Iris pigment epithelial cell (primary cell): ENCODE results near the gene ZIC3.
"Not testable (repeated sequence)": the region's sequence is repeated elsewhere in the genome, so short reads cannot be mapped to it uniquely, and the experiment has no call there.

Experiments
- DNase-seq: peaks from one replicate; pipeline ENCODE4 v3.0.0-alpha.2; 2011; ENCODE audit warnings: low read depth

The ZIC3 gene

DNA sequence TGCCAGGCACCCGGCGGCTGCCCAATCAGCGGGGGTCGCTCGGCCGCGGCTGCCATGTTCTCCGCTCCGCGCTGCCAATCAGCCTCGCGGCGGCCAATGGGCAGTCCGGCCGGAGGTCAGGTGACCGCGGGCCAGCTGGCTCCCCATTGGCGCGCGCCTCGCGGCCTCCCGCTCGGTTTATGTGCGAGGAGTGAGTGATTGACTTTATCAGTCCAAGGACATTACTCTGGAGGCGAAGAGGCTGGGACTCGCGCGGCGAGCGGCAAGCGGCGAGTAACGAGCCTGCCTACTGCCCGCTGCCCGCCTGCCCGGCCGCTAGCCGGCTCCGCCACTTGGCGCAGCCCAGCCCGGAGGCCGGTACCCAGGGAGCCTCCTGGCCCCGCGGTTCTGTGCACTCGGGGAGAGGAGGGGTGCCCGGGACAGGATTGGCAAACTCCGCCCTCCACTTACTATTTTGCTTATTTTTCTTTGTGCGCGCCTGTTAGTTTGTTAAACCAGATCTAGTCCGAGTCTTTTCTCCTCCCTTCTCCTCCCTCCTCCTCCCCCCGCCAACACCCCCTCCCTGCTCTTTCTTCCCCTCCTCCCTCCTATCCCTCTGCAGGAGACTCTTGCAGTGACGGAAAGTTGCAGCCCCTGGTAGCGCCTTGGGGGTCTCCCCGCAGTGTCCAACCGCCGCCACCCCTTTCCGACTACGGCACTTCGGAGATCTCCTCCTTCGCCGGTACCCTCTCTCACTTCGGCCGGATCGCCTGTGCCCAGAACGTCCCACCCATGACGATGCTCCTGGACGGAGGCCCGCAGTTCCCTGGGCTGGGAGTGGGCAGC, at the start of gene ZIC3:
Gene ZIC3, plus strand, starts transcription at position 207 of the 825 bp plus-strand sequence. Its CDS starts 565 bp downstream, at position 772.
- peak; percentile 48 for DNase-seq

DNA sequence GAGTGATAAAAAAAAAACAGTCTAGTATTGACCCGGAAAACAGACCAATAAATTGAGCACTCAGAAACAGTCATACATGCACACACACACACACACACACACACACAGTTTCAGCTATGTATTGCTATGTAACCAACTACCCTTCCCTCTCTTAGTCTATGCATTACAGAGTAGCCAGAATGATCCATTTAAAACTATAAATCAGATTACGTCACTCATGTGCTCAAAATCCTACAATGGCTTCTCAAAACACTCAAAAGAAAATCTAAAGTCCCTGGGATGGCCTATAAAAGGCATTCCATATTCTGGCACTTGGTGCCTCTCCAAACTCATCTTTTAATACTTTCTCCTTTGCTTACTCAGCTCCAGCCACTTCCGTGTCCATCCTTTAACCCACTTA, 46.5 kb upstream of the ZIC3 start:
- DNase-seq, result no peak

DNA sequence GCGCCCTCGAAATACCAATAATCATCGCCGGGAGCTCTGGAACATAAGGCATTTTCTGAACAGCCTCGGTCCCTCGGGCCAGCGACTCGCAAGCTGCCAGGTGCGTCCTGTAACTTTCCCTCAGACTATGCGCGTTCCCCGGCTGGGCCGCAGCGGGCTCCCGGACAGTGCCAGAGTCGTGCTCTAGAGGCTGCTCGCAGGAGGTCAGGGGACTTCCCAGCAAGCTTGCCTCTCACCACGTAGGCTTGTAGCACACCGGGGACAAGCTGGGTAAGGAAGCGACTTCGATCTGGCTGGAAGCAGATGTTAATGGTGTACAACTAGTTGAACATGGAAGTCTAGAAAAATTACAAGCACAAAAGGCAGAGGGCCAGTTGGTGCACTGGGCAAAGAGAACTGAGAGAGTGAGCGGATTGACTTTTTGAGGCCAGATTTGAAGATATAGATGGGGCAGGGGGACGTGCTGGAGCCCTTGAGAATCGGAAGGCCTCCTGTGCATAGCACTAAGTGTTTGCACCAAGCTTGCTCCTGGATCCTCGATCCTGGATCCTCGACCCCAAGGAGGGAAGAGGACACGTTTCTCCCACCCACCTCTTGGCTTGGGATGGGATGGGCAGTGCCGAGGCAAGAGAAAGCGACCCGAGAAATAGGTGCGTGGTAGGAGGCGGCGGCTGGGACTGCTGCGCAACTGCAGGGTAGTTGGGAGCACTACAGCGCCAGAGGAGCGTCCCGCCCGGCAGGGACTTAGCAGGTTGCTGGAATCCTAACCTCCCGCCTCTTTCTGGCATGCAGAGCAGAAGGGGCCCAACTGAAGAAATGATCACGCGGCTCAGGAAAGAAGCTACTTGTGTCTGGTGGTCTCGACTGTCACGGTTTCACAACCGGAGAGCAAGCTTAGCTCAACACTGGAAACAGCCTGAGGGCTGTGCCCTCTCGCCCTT, 19.9 kb upstream of the ZIC3 start:
- DNase-seq, result no peak

DNA sequence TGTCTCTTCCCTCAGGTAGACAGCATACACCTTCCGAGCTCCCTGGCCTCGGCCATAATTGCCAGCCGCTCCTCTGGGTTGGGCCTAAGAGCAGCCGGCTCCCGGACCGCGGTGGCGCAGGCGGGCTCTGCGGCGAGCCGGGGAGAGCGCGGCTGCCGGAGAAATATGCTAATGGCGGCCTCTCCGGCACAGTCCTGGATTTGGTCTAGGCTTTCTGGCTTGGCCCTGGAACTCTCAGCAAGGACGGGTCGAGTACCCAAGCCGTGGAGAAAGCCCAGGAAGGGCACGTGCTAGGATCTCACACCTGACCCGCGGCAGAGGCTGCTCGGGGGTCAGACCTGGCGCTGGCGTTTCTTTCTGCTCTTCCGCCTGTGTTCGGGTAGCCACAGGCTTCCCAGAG, 18.6 kb upstream of the ZIC3 start:
- DNase-seq, result no peak

DNA sequence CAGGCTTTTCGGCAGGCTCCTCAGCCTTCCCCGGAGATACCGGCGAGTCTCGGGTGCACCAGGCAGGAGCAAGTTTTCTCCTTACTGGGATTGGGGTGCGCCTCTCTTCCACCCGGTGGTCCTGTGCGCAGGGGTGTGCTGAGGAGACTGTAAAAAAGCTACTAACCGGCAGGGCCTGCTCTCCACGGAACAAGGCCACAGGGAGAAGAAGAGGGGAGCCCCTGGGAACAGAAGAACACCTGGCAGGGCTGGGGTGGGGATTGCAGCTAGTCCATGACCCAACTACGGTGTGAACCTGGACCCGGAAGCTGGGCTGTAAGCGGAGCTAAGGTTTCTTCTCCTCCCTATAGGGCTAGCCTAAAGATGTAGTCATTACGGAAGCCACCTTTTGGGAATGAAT, 17.7 kb upstream of the ZIC3 start:
- DNase-seq, result no peak

GRCh38 chrX:137549073-137549472, 16.9 kb upstream of the ZIC3 start:
- no peak for DNase-seq

GRCh38 chrX:137549851-137550664, 15.9 kb upstream of the ZIC3 start:
- no peak for DNase-seq

GRCh38 chrX:137550665-137551261, 15.2 kb upstream of the ZIC3 start:
- no peak for DNase-seq

DNA sequence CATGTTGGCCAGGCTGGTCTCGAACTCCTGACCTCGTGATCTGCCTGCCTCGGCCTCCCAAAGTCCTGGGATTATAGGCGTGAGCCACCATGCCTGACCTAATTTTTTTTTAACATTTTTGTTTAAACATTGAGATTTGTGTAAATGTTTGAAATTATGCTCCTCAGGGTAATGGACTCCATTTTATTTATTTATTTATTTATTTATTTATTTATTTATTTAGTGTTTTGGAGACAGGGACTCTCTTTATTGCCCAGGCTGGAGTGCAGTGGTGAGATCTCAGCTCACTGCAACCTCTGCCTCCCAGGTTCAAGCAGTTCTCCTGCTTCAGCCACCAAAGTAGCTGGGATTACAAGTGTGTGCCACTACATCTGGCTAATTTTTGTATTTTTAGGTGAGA, 13.8 kb upstream of the ZIC3 start:
- not testable (repeated sequence) for DNase-seq

- DNase-seq, result no peak
These were observed 3.8 kb upstream of the ZIC3 start for GRCh38 chrX:137562096-137562495.

- DNase-seq, result no peak
These were observed 2.0 kb upstream of the ZIC3 start for GRCh38 chrX:137563681-137564651.

DNA sequence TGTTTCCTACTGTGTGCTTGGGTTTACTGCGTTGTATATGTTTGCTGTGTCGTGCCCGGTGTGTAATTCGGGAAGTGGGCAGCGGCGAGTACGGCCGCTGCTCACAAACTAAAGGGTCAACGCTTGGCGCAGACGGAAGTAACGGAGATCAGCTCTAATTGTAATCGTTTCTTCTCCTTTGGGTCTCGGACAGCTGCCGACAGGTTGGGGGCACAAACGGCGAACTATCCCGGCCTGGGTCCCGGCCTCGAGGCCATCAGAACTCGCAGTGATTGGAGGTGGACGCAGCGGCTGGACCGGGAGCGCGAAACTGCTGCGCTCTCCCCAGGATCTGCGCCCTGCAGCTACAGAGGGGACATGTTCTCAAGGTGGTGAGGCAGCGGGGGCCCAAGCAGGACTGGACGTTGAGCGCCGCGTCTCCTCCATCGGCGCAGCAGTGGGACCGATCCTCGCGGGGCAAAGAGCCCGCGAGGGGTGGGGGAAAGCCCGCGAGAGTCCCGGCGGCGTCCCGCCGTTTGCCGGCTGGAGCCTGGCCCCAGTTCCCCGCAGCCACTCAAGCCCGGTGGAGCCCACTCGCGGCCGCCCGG, 516 bp upstream of the ZIC3 start:
- DNase-seq, result no peak

DNA sequence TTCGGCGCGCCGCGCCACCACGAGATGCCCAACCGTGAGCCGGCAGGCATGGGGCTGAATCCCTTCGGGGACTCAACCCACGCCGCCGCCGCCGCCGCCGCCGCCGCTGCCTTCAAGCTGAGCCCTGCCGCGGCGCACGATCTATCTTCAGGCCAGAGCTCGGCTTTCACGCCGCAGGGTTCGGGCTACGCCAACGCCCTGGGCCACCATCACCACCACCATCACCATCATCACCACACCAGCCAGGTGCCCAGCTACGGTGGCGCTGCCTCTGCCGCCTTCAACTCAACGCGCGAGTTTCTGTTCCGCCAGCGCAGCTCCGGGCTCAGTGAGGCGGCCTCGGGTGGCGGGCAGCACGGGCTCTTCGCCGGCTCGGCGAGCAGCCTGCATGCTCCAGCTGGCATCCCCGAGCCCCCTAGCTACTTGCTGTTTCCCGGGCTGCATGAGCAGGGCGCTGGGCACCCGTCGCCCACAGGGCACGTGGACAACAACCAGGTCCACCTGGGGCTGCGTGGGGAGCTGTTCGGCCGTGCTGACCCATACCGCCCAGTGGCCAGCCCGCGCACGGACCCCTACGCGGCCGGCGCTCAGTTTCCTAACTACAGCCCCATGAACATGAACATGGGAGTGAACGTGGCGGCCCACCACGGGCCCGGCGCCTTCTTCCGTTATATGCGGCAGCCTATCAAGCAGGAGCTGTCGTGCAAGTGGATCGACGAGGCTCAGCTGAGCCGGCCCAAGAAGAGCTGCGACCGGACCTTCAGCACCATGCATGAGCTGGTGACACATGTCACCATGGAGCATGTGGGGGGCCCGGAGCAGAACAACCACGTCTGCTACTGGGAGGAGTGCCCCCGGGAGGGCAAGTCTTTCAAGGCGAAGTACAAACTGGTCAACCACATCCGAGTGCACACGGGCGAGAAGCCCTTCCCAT, 1.1 kb downstream of the ZIC3 start:
- DNase-seq, result no peak

- DNase-seq, result no peak
These were observed 1.8 kb downstream of the ZIC3 start for GRCh38 chrX:137567682-137568232.

DNA sequence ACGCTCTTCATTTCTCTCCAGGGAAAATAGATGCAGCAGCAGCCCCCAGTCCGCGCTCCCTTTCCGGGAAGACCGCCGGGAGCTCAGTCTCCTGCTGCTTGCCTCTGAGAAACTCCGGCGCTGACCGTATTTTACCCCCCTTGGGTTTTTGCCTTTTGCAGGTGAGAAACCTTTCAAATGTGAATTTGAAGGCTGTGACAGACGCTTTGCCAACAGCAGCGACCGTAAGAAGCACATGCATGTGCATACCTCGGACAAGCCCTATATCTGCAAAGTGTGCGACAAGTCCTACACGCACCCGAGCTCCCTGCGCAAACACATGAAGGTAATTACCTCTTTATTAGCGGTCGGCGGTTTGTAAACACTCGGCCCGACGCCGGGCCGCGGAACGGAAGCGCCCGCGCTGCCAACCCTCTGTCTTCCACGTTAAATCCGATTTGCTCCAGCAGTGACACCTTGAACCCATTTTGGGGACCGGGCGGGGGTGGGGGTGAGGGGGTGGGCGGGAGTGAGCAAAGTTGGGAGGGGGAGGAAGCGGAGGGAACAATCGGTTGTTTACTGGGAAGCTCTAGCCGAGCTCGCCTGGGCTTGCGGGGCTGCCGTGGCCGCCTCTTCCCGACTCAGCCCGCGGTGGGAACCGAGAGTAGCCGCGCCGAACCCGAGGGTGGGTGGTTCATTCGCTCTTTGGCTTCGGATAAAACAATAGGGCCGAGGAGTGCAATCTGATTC, 3.0 kb downstream of the ZIC3 start:
- no peak for DNase-seq

- DNase-seq, result no peak
These were observed 3.6 kb downstream of the ZIC3 start for GRCh38 chrX:137569470-137569891.

- no peak for DNase-seq
These were observed 7.6 kb downstream of the ZIC3 start for GRCh38 chrX:137573324-137574101.
